H1 (cell line): ENCODE data around the gene CCDC63. TPM values are rescaled to one million over a fixed set of nuclear protein-coding genes. Genes with fewer than 3 reads are reported as not detected.

Experiments used
- CTCF ChIA-PET: fragments of 300-600 bp; sonication (Branson Sonifier 250); formaldehyde crosslinking; loops from one replicate; lab custom pipeline; 2021; ENCODE audit not compliant: partially characterized antibody; lab: Charles Lee
- POLR2A ChIA-PET: fragments of 300-600 bp; sonication (Branson Sonifier 250); formaldehyde crosslinking; loops from one replicate; lab custom pipeline; 2021; ENCODE audit warnings: inconsistent platforms; ENCODE audit not compliant: partially characterized antibody; lab: Charles Lee
- DNase-seq, 2 experiments: peaks; one replicate each; pipeline versions ENCODE4 v3.0.0 to v3.0.0-alpha.2; 2010 to 2022; ENCODE audit warnings: low spot score in 2 of 2, low read depth in 1 of 2, mixed read lengths in 1 of 2
- FAIRE-seq: peaks from 2 replicates; lab custom pipeline; 2011; peaks lifted over from hg19 to GRCh38; lab: Jason Lieb, UNC
- H2AFZ ChIP-seq: 2 replicates; pipeline ENCODE4 v1.8.1; 2012; ENCODE audit warnings: low read length, inconsistent platforms
- H2AK5ac ChIP-seq: 2 replicates; pipeline ENCODE4 v1.6.1; 2013; ENCODE audit warnings: low read depth, low read length
- H2BK120ac ChIP-seq: replicated peaks from 2 replicates; pipeline ENCODE3; 2013; ENCODE audit warnings: low read depth, low read length, inconsistent platforms
- H2BK12ac ChIP-seq: 2 replicates; pipeline ENCODE4 v1.6.1; 2013; ENCODE audit warnings: low read depth, low read length
- H2BK15ac ChIP-seq: 2 replicates; pipeline ENCODE4 v1.6.1; 2013; ENCODE audit warnings: low read length
- H2BK20ac ChIP-seq: 2 replicates; pipeline ENCODE4 v1.6.1; 2013; ENCODE audit warnings: low read length
- H2BK5ac ChIP-seq: 2 replicates; pipeline ENCODE4 v1.6.1; 2013; ENCODE audit warnings: low read depth, low read length
- H3K14ac ChIP-seq: 2 replicates; pipeline ENCODE4 v1.6.1; 2013; ENCODE audit warnings: inconsistent platforms; ENCODE audit not compliant: insufficient read length
- H3K18ac ChIP-seq: 2 replicates; pipeline ENCODE4 v1.6.1; 2013; ENCODE audit warnings: low read length; ENCODE audit errors: extremely low read depth
- H3K23ac ChIP-seq: 2 replicates; pipeline ENCODE4 v1.6.1; 2013; ENCODE audit warnings: inconsistent platforms; ENCODE audit not compliant: insufficient read length
- H3K23me2 ChIP-seq: 2 replicates; pipeline ENCODE4 v1.6.1; 2013; ENCODE audit warnings: low read depth, low read length
- H3K27ac ChIP-seq: 2 replicates; pipeline ENCODE4 v1.6.1; 2011; ENCODE audit warnings: low read depth, low read length, inconsistent platforms
- H3K27me3 ChIP-seq, 4 experiments: replicated peaks in 1 of 4; 1 replicate in 1 of 4; 2 replicates in 3 of 4; pipeline versions ENCODE4 v1.6.1 to v1.8.1; 2011 to 2013; ENCODE audit warnings: low read length in 3 of 4, mild to moderate bottlenecking in 3 of 4, inconsistent platforms in 2 of 4, mixed read lengths in 2 of 4, moderate library complexity in 1 of 4; ENCODE audit not compliant: control insufficient read depth in 3 of 4, insufficient read depth in 3 of 4; ENCODE audit errors: extremely low read depth in 1 of 4
- H3K36me3 ChIP-seq, 4 experiments: 2 replicates each; pipeline versions ENCODE4 v1.6.1 to v1.8.1; 2011 to 2013; ENCODE audit warnings: mild to moderate bottlenecking in 4 of 4, low read length in 3 of 4, moderate library complexity in 2 of 4, control low read depth in 1 of 4, inconsistent platforms in 1 of 4; ENCODE audit not compliant: insufficient read depth in 4 of 4, control insufficient read depth in 2 of 4
- H3K4ac ChIP-seq: replicated peaks from 2 replicates; pipeline ENCODE3; 2013; ENCODE audit warnings: low read length, low read depth, mixed read lengths, inconsistent platforms; ENCODE audit not compliant: insufficient read length
- H3K4me1 ChIP-seq, 4 experiments: replicated peaks in 1 of 4; 1 replicate in 1 of 4; 2 replicates in 3 of 4; pipeline versions ENCODE4 v1.6.1 to v1.8.1; 2011 to 2013; ENCODE audit warnings: low read length in 3 of 4, inconsistent platforms in 2 of 4, mixed read lengths in 1 of 4; ENCODE audit not compliant: insufficient read depth in 4 of 4, control insufficient read depth in 3 of 4
- H3K4me2 ChIP-seq, 2 experiments: 2 replicates each; pipeline versions ENCODE4 v1.6.1 to v1.8.1; 2011 to 2013; ENCODE audit warnings: low read depth in 2 of 2, low read length in 2 of 2, control low read depth in 1 of 2, inconsistent platforms in 1 of 2, mild to moderate bottlenecking in 1 of 2; ENCODE audit not compliant: insufficient read depth in 1 of 2
- H3K4me3 ChIP-seq, 4 experiments: fragments of 200-600, 300-600 bp in 1 of 4; sonication (generic), shearing (Covaris generic), sonication (Bioruptor Twin) in 1 of 4; 2 replicates each; pipeline versions ENCODE4 v1.5.1 to v1.8.1; 2011 to 2016; ENCODE audit warnings: low read length in 4 of 4, low read depth in 3 of 4, control low read depth in 2 of 4, inconsistent platforms in 2 of 4, mild to moderate bottlenecking in 2 of 4, mixed read lengths in 1 of 4, moderate library complexity in 1 of 4; ENCODE audit not compliant: insufficient read depth in 2 of 4; ENCODE audit errors: extremely low read depth in 1 of 4
- H3K56ac ChIP-seq: replicated peaks from 2 replicates; pipeline ENCODE3; 2013; ENCODE audit warnings: low read depth, mild to moderate bottlenecking, mixed read lengths, low read length, inconsistent platforms; ENCODE audit not compliant: insufficient read length
- H3K79me1 ChIP-seq: 2 replicates; pipeline ENCODE4 v1.6.1; 2013; ENCODE audit warnings: low read depth, low read length, control low read depth
- H3K79me2 ChIP-seq, 2 experiments: 2 replicates each; pipeline versions ENCODE4 v1.6.1 to v1.8.1; 2012 to 2013; ENCODE audit warnings: low read length in 2 of 2, mild to moderate bottlenecking in 2 of 2, inconsistent platforms in 1 of 2; ENCODE audit not compliant: insufficient read depth in 2 of 2, control insufficient read depth in 1 of 2
- H3K9ac ChIP-seq, 4 experiments: replicated peaks in 1 of 4; 1 replicate in 1 of 4; 2 replicates in 3 of 4; pipeline versions ENCODE4 v1.6.1 to v1.8.1; 2011 to 2013; ENCODE audit warnings: low read depth in 3 of 4, low read length in 3 of 4, control low read depth in 2 of 4, mild to moderate bottlenecking in 2 of 4, moderate library complexity in 2 of 4, inconsistent platforms in 1 of 4; ENCODE audit errors: extremely low read depth in 1 of 4
- H3K9me3 ChIP-seq, 2 experiments: 2 replicates each; pipeline versions ENCODE4 v1.6.1 to v1.8.1; 2012 to 2013; ENCODE audit warnings: mild to moderate bottlenecking in 2 of 2, moderate library complexity in 2 of 2, control low read depth in 1 of 2, inconsistent platforms in 1 of 2, low read depth in 1 of 2, low read length in 1 of 2, mixed read lengths in 1 of 2; ENCODE audit not compliant: insufficient read depth in 2 of 2
- H4K20me1 ChIP-seq, 2 experiments: replicated peaks in 1 of 2; 2 replicates each; pipeline versions ENCODE3 to v1.8.1; 2011 to 2013; ENCODE audit warnings: inconsistent platforms in 2 of 2, low read length in 2 of 2, mild to moderate bottlenecking in 1 of 2; ENCODE audit not compliant: insufficient read depth in 2 of 2, control insufficient read depth in 1 of 2
- H4K5ac ChIP-seq: 2 replicates; pipeline ENCODE4 v1.6.1; 2013; ENCODE audit warnings: low read length, low read depth, mixed read lengths, inconsistent platforms; ENCODE audit not compliant: insufficient read length
- H4K8ac ChIP-seq: 2 replicates; pipeline ENCODE4 v1.8.0; 2013; ENCODE audit warnings: mild to moderate bottlenecking, moderate library complexity, low read length, inconsistent platforms; ENCODE audit not compliant: insufficient read depth; ENCODE audit errors: extremely low read depth
- H4K91ac ChIP-seq: replicated peaks from 2 replicates; pipeline ENCODE3; 2013; ENCODE audit warnings: low read length, mixed read lengths, inconsistent platforms; ENCODE audit not compliant: insufficient read length
- ATF3 ChIP-seq: IDR thresholded peaks from 2 replicates; pipeline ENCODE4 v1.6.1; 2011; ENCODE audit warnings: low read depth, mild to moderate bottlenecking, low read length; ENCODE audit not compliant: insufficient read depth
- EP300 ChIP-seq, 2 experiments: IDR thresholded peaks; 1 replicate in 1 of 2; 2 replicates in 1 of 2; pipeline ENCODE4 v1.6.1; 2011 to 2012; ENCODE audit warnings: low read depth in 2 of 2, low read length in 2 of 2, mild to moderate bottlenecking in 2 of 2, borderline replicate concordance in 1 of 2, inconsistent platforms in 1 of 2, moderate library complexity in 1 of 2
- FOSL1 ChIP-seq: IDR thresholded peaks from 2 replicates; pipeline ENCODE4 v1.6.1; 2011; ENCODE audit warnings: mild to moderate bottlenecking, low read depth, low read length, moderate library complexity; ENCODE audit not compliant: insufficient read depth
- JUND ChIP-seq: IDR thresholded peaks from 2 replicates; pipeline ENCODE4 v1.6.1; 2011; ENCODE audit warnings: mild to moderate bottlenecking, improper control_type of control experiment, low read length
- WGBS, 2 experiments: shearing (Covaris generic) in 1 of 2; methylation state at CpG; one replicate each; pipeline versions ENCODE4 v1.1.6 to v1.1.7; 2013 to 2015; ENCODE audit warnings: low lambda C conversion rate in 2 of 2, mixed read lengths in 2 of 2, inconsistent platforms in 1 of 2, low coverage in 1 of 2, missing lambda C conversion rate in 1 of 2; ENCODE audit not compliant: insufficient replicate concordance in 2 of 2, insufficient coverage in 1 of 2, insufficient read length in 1 of 2; ENCODE audit errors: extremely low coverage in 1 of 2, missing lambda C conversion rate in 1 of 2; 5-methylcytosine and 5-hydroxymethylcytosine counted together
- polyA plus RNA-seq, 7 experiments: library from polyadenylated mRNA; depleted of rRNA in 3 of 7; stranded (reverse) in 5 of 7; unstranded in 2 of 7; fragments of >200 nt in 5 of 7; fragments of 200-250 nt in 2 of 7; gene quantifications; 1 replicate in 5 of 7; 2 replicates in 1 of 7; 4 replicates in 1 of 7; pipeline versions ENCODE4 v1.2.1 to v1.2.3, GENCODE V29; 2011 to 2013; ENCODE audit warnings: missing spikeins in 2 of 7, mixed read lengths in 2 of 7
- total RNA-seq: library from RNA; stranded (reverse); fragmentation: NEBNext Ultra II Directional; extraction: Animal tissue kit (Norgen Biotek cat#: 25700); gene quantifications from 2 replicates; pipeline ENCODE4 v1.2.1, GENCODE V29; 2021

CCDC63 gene
- total and polyA plus RNA-seq, 2 of the 8 experiments (the other 6 are each of a cell fraction or from before 2014, with no cell fraction given) = 0.42 to 0.93 TPM

- Histone ChIP-seq H4K5ac (no peak overlapping the region), H3K79me1 (no peaks in the 10 kb centered on the region), H3K56ac (no peak overlapping the region), H3K23me2 (peaks cover 4% of the 10 kb centered on the region; the same call in 1 of the 2 replicates), H3K27me3 (no peaks in the 10 kb centered on the region), H2AFZ (no peak overlapping the region), H3K36me3 (no peaks in the 10 kb centered on the region), H2BK120ac (no peak overlapping the region), H3K4ac (no peak overlapping the region), H2BK20ac (no peak overlapping the region), H2AK5ac (no peak overlapping the region), H4K8ac (no peak overlapping the region), H3K4me1 (no peaks in the 10 kb centered on the region), H3K14ac (no peak overlapping the region), H3K4me2 (no peak overlapping the region), H3K27ac (no peak overlapping the region), H3K23ac (no peak overlapping the region), H2BK12ac (no peak overlapping the region), H3K9me3 (no peaks in the 10 kb centered on the region), H3K79me2 (no peaks in the 10 kb centered on the region), H4K20me1 (peaks cover 0 to 4% of the 10 kb centered on the region in 2 experiments), H3K4me3 (no peak overlapping the region), H2BK5ac (no peak overlapping the region), H3K9ac (no peak overlapping the region), H3K18ac (no peak overlapping the region), H4K91ac (no peak overlapping the region), H2BK15ac (no peak overlapping the region)
- ChIA-PET CTCF (interaction anchor here (0.5 to 3.7 kb wide), 7 partner anchors 10 to 210 kb away, joined by 3 to 16 read pairs (median 4); partner anchors contain the start of gene CCDC63), POLR2A (no interaction called here)
- FAIRE-seq = no peak
- no peak for DNase-seq
- TF ChIP-seq FOSL1 (no peak), EP300 (IDR thresholded peaks at IDR 0.05; ENCODE audit: borderline replicate concordance in 1 of 2, low read depth in 2 of 2, low read length in 2 of 2) (no peak), ATF3 (no peak), JUND (no peak)
- WGBS, 2 experiments = 88% methylated on average over 4 of the region's 4 CpGs; no CpG with 5 or more reads in 1 of the 2 experiments
Measured at GRCh38 chr12:110883251-110883650, 36.5 kb downstream of the CCDC63 start.
